Measurements from ENCODE around the gene BLID.

DNA sequence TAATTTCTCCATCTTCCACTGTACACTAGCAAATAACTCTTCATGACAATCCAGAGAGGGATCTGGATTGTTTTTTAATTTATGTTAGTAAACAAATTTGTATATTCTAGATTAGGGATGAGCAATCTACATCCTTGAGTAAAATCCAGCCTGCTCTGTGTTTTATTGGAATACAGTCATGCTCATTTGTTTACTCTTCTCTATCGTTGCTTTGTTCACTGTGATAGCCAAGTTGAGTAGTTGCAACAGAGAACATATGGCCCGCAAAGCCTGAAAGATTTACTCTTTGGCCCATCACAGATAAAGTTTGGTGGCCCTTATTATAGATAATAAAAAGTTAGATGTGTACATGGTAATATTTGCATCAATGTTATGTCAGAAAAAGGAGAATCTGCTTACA is 6.2 kb upstream of the BLID start:
- no peak for TF ChIP-seq EZH2 (IDR thresholded peaks at IDR 0.05; ENCODE audit: borderline replicate concordance, insufficient read depth, low read length, poor library complexity, severe bottlenecking)
- TF ChIP-seq, protein P1, sequence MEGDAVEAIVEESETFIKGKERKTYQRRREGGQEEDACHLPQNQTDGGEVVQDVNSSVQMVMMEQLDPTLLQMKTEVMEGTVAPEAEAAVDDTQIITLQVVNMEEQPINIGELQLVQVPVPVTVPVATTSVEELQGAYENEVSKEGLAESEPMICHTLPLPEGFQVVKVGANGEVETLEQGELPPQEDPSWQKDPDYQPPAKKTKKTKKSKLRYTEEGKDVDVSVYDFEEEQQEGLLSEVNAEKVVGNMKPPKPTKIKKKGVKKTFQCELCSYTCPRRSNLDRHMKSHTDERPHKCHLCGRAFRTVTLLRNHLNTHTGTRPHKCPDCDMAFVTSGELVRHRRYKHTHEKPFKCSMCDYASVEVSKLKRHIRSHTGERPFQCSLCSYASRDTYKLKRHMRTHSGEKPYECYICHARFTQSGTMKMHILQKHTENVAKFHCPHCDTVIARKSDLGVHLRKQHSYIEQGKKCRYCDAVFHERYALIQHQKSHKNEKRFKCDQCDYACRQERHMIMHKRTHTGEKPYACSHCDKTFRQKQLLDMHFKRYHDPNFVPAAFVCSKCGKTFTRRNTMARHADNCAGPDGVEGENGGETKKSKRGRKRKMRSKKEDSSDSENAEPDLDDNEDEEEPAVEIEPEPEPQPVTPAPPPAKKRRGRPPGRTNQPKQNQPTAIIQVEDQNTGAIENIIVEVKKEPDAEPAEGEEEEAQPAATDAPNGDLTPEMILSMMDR (IDR thresholded peaks at IDR 0.05; ENCODE audit: poor library complexity, severe bottlenecking), result no peak
- no peak for TF ChIP-seq POLR2AphosphoS5 (IDR thresholded peaks at IDR 0.05)
- no peak for TF ChIP-seq TAF1 (IDR thresholded peaks at IDR 0.05; ENCODE audit: low read depth)
- no peak for TF ChIP-seq SMC3 (conservative IDR thresholded peaks at IDR 0.05; ENCODE audit: poor library complexity)
- no peak for TF ChIP-seq MXI1 (conservative IDR thresholded peaks at IDR 0.05; ENCODE audit: poor library complexity, severe bottlenecking)
- TF ChIP-seq EP300 (conservative IDR thresholded peaks at IDR 0.05; ENCODE audit: poor library complexity, severe bottlenecking), result no peak

Data from neural cell (in vitro differentiated cells).